Measurements from ENCODE around the gene C1orf21. TPM values are rescaled to one million over a fixed set of nuclear protein-coding genes. Genes with fewer than 3 reads are reported as not detected.
"Not testable (repeated sequence)": the region's sequence is repeated elsewhere in the genome, so short reads cannot be mapped to it uniquely, and the experiment has no call there.

C1orf21 gene
- total RNA-seq, 1 experiment from 2014 or later, result 28.5 TPM

GRCh38 chr1:184608990-184609389 is 222.2 kb downstream of the C1orf21 start (continued):
- TF ChIP-seq FOXJ3 (CRISPR knock-in tag; IDR thresholded peaks at IDR 0.05; ENCODE audit: borderline replicate concordance) (no peak), NR2C2 (CRISPR knock-in tag; IDR thresholded peaks at IDR 0.05) (no peak), ETV6 (CRISPR knock-in tag; IDR thresholded peaks at IDR 0.05) (no peak), ZNF121 (CRISPR knock-in tag; IDR thresholded peaks at IDR 0.05) (no peak), GRHL2 (CRISPR knock-in tag; IDR thresholded peaks at IDR 0.05; ENCODE audit: insufficient replicate concordance, severe bottlenecking) (no peak), FOXK1 (CRISPR knock-in tag; IDR thresholded peaks at IDR 0.05) (no peak), ZNF416 (CRISPR knock-in tag; IDR thresholded peaks at IDR 0.05) (no peak)

GRCh38 chr1:184610876-184611595 is 224.2 kb downstream of the C1orf21 start:
- no peaks in the 10 kb centered on the region for H3K36me3 Mint-ChIP-seq
- H3K4me3 Mint-ChIP-seq, result no peak overlapping the region
- H3K27ac Mint-ChIP-seq, result no peak overlapping the region
- H3K9me3 Mint-ChIP-seq, result no peaks in the 10 kb centered on the region
- peaks cover 30% of the 10 kb centered on the region for H3K4me1 Mint-ChIP-seq
- ATAC-seq (peak; percentile 46), DNase-seq (ENCODE audit: low spot score) (no peak)
- POLR2A ChIA-PET, result interaction anchor here (0.6 kb wide), 1 partner anchor 28 kb away, joined by 4 read pairs; no protein-coding TSS in a partner anchor
- TF ChIP-seq FOXJ3 (CRISPR knock-in tag; IDR thresholded peaks at IDR 0.05; ENCODE audit: borderline replicate concordance) (no peak), ZNF425 (CRISPR knock-in tag; conservative IDR thresholded peaks at IDR 0.05) (no peak), EMX1 (CRISPR knock-in tag; IDR thresholded peaks at IDR 0.05) (no peak), OVOL2 (CRISPR knock-in tag; IDR thresholded peaks at IDR 0.05; ENCODE audit: borderline replicate concordance) (no peak)
- no peaks in the 10 kb centered on the region for H3K27me3 Mint-ChIP-seq (ENCODE audit: low read depth)
- CTCF ChIA-PET, result interaction anchor here (0.6 to 2.4 kb wide), 4 partner anchors 48 to 369 kb away, joined by 3 to 12 read pairs (median 3); no protein-coding TSS in a partner anchor

- H3K36me3 Mint-ChIP-seq; H3K9me3 Mint-ChIP-seq; ATAC-seq; H3K27me3 Mint-ChIP-seq (ENCODE audit: low read depth); H3K27ac Mint-ChIP-seq; DNase-seq (ENCODE audit: low spot score); POLR2A ChIA-PET; H3K4me3 Mint-ChIP-seq: not testable (repeated sequence)
- peaks cover 30% of the 10 kb centered on the region for H3K4me1 Mint-ChIP-seq
- CTCF ChIA-PET, result interaction anchor here (1.0 kb wide), 1 partner anchor 51 kb away, joined by 3 read pairs; no protein-coding TSS in a partner anchor
Measured at GRCh38 chr1:184612229-184612628, 225.4 kb downstream of the C1orf21 start.

GRCh38 chr1:184614667-184615066 is 227.8 kb downstream of the C1orf21 start:
- Mint-ChIP-seq H3K36me3 (no peaks in the 10 kb centered on the region), H3K4me1 (peaks cover 16% of the 10 kb centered on the region), H3K27me3 (ENCODE audit: low read depth) (no peaks in the 10 kb centered on the region), H3K27ac (no peak overlapping the region), H3K4me3 (no peak overlapping the region), H3K9me3 (no peaks in the 10 kb centered on the region)
- ChIA-PET POLR2A (no interaction called here), CTCF (interaction anchor here (2.8 kb wide), 1 partner anchor 49 kb away, joined by 9 read pairs; no protein-coding TSS in a partner anchor)
- TF ChIP-seq E2F1 (CRISPR knock-in tag; IDR thresholded peaks at IDR 0.05) (no peak), ZSCAN18 (CRISPR knock-in tag; IDR thresholded peaks at IDR 0.05) (no peak), CREM (CRISPR knock-in tag; IDR thresholded peaks at IDR 0.05) (no peak), MXD4 (CRISPR knock-in tag; IDR thresholded peaks at IDR 0.05; ENCODE audit: borderline replicate concordance) (no peak), CBFB (CRISPR knock-in tag; IDR thresholded peaks at IDR 0.05; ENCODE audit: low read depth) (no peak)
- ATAC-seq, result no peak
- no peak for DNase-seq (ENCODE audit: low spot score)

Data from WTC11 (cell line).